Measurements from ENCODE around the gene SMAD2. TPM values are rescaled to one million over a fixed set of nuclear protein-coding genes. Genes with fewer than 3 reads are reported as not detected.

The SMAD2 gene
- total and polyA plus RNA-seq, 2 of the 8 experiments (the other 6 are each of a cell fraction or from before 2014, with no cell fraction given): 28.4 to 124 TPM

- WGBS, 2 experiments (ENCODE audit: extremely low coverage in 1 of 2, insufficient coverage in 1 of 2, insufficient read length in 1 of 2, insufficient replicate concordance in 2 of 2, low coverage in 1 of 2, low lambda C conversion rate in 2 of 2, missing lambda C conversion rate in 1 of 2): 92% methylated on average over 9 of the region's 9 CpGs; no CpG with 5 or more reads in 1 of the 2 experiments
- no peak overlapping the region for H4K5ac ChIP-seq (ENCODE audit: insufficient read length, low read depth, low read length)
- H2BK120ac ChIP-seq (replicated peaks; ENCODE audit: low read depth, low read length): no peak overlapping the region
- no peaks in the 10 kb centered on the region for H4K20me1 ChIP-seq (replicated peaks in 1 of 2; ENCODE audit: control insufficient read depth in 1 of 2, insufficient read depth in 2 of 2, low read length in 2 of 2)
- ChIA-PET POLR2A (ENCODE audit: partially characterized antibody) (interaction anchor here (0.9 to 1.1 kb wide), 3 partner anchors 10 to 68 kb away, joined by 3 to 4 read pairs (median 3); no protein-coding TSS in a partner anchor), CTCF (ENCODE audit: partially characterized antibody) (interaction anchor here (0.7 to 4.1 kb wide), 8 partner anchors 7 to 194 kb away, joined by 3 to 30 read pairs (median 4); no protein-coding TSS in a partner anchor)
- H2BK15ac ChIP-seq (ENCODE audit: low read length): no peak overlapping the region; the same call in 1 of the 2 replicates
- H4K91ac ChIP-seq (replicated peaks; ENCODE audit: insufficient read length, low read length): peak overlapping the region; percentile 62
- H2BK12ac ChIP-seq (ENCODE audit: low read depth, low read length): peak overlapping the region; percentile 82
- no peak overlapping the region for H3K4ac ChIP-seq (replicated peaks; ENCODE audit: insufficient read length, low read depth, low read length)
- no peak overlapping the region for H2BK5ac ChIP-seq (ENCODE audit: low read depth, low read length)
- 0 out of 2 replicates have a peak overlapping the region, but pooled peaks have one; percentile 42 for H2AK5ac ChIP-seq (ENCODE audit: low read depth, low read length)
- H3K79me1 ChIP-seq (ENCODE audit: low read depth, low read length): no peaks in the 10 kb centered on the region
- no peak overlapping the region for H3K9ac ChIP-seq (replicated peaks in 1 of 4; ENCODE audit: extremely low read depth in 1 of 4, low read depth in 3 of 4, low read length in 3 of 4)
- no peak for FAIRE-seq
- H3K4me1 ChIP-seq (replicated peaks in 1 of 4; ENCODE audit: control insufficient read depth in 3 of 4, insufficient read depth in 4 of 4, low read length in 3 of 4): peaks cover 7 to 27% (median 24%) of the 10 kb centered on the region in 4 experiments; a peak in 6 of 7 replicates
- no peak overlapping the region for H3K23ac ChIP-seq (ENCODE audit: insufficient read length)
- H4K8ac ChIP-seq (ENCODE audit: extremely low read depth, insufficient read depth, low read length): no peak overlapping the region
- no peak overlapping the region for H3K4me3 ChIP-seq (ENCODE audit: extremely low read depth in 1 of 4, insufficient read depth in 2 of 4, low read depth in 3 of 4, low read length in 4 of 4)
- peaks cover 3 to 6% of the 10 kb centered on the region in 2 experiments; a peak in 3 of 4 replicates for H3K9me3 ChIP-seq (ENCODE audit: insufficient read depth in 2 of 2, low read depth in 1 of 2, low read length in 1 of 2)
- H3K18ac ChIP-seq (ENCODE audit: extremely low read depth, low read length): no peak overlapping the region
- no peak overlapping the region for H3K56ac ChIP-seq (replicated peaks; ENCODE audit: insufficient read length, low read depth, low read length)
- no peaks in the 10 kb centered on the region; the same call in 1 of the 2 replicates for H3K23me2 ChIP-seq (ENCODE audit: low read depth, low read length)
- no peak for DNase-seq (ENCODE audit: low read depth in 1 of 2, low spot score in 2 of 2)
- H2BK20ac ChIP-seq (ENCODE audit: low read length): peak overlapping the region; percentile 91; the same call in 1 of the 2 replicates
- no peaks in the 10 kb centered on the region for H3K36me3 ChIP-seq (ENCODE audit: control insufficient read depth in 2 of 4, insufficient read depth in 4 of 4, low read length in 3 of 4)
- no peaks in the 10 kb centered on the region for H3K79me2 ChIP-seq (ENCODE audit: control insufficient read depth in 1 of 2, insufficient read depth in 2 of 2, low read length in 2 of 2)
- H3K14ac ChIP-seq (ENCODE audit: insufficient read length): no peak overlapping the region
- H2AFZ ChIP-seq (ENCODE audit: low read length): no peak overlapping the region
- no peak overlapping the region for H3K4me2 ChIP-seq (ENCODE audit: insufficient read depth in 1 of 2, low read depth in 2 of 2, low read length in 2 of 2)
- H3K27ac ChIP-seq (ENCODE audit: low read depth, low read length): no peak overlapping the region
- H3K27me3 ChIP-seq (replicated peaks in 1 of 4; ENCODE audit: control insufficient read depth in 3 of 4, extremely low read depth in 1 of 4, insufficient read depth in 3 of 4, low read length in 3 of 4): no peaks in the 10 kb centered on the region
- TF ChIP-seq EZH2 (IDR thresholded peaks at IDR 0.05; ENCODE audit: low read depth, low read length, severe bottlenecking): no peak
- no peak for TF ChIP-seq YY1 (IDR thresholded peaks at IDR 0.05; ENCODE audit: low read depth, low read length)
- TF ChIP-seq BRCA1 (IDR thresholded peaks at IDR 0.05; ENCODE audit: low read depth, low read length): no peak
- no peak for TF ChIP-seq SIX5 (IDR thresholded peaks at IDR 0.05; ENCODE audit: low read depth, low read length)
- no peak for TF ChIP-seq ZNF274 (IDR thresholded peaks at IDR 0.05; ENCODE audit: borderline replicate concordance, extremely low read depth, low read length)
- TF ChIP-seq SP1 (IDR thresholded peaks at IDR 0.05; ENCODE audit: low read depth, low read length): no peak
Observed at GRCh38 chr18:47970664-47971531, 40.4 kb upstream of the SMAD2 start.
